Measurements from ENCODE around the gene ADARB2. TPM values are rescaled to one million over a fixed set of nuclear protein-coding genes. Genes with fewer than 3 reads are reported as not detected.

Gene ADARB2
- total RNA-seq, 1 donor from 2014 or later: 0.08 TPM

DNA sequence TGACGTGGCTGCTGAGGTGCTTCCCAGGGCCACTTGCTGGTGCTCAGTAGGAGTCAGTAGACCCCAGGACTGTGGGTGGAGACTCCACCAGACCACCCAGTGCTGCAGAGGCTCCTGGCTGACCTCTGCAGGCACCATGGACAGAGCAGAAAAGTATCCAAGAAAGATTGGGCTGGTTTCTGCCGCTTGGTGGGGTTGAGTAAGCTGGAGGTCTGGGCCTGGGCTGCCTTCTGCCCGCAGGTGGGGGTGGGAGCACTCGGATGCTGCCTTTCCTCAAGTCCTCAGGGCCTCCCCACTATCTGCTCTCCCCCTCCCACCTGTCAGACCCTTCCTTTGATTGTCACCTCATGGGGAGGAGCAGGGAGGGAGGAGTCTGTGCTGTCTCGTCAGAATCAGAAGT, 589.5 kb downstream of the ADARB2 start:
- TF ChIP-seq, protein P1, sequence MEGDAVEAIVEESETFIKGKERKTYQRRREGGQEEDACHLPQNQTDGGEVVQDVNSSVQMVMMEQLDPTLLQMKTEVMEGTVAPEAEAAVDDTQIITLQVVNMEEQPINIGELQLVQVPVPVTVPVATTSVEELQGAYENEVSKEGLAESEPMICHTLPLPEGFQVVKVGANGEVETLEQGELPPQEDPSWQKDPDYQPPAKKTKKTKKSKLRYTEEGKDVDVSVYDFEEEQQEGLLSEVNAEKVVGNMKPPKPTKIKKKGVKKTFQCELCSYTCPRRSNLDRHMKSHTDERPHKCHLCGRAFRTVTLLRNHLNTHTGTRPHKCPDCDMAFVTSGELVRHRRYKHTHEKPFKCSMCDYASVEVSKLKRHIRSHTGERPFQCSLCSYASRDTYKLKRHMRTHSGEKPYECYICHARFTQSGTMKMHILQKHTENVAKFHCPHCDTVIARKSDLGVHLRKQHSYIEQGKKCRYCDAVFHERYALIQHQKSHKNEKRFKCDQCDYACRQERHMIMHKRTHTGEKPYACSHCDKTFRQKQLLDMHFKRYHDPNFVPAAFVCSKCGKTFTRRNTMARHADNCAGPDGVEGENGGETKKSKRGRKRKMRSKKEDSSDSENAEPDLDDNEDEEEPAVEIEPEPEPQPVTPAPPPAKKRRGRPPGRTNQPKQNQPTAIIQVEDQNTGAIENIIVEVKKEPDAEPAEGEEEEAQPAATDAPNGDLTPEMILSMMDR (IDR thresholded peaks at IDR 0.05; ENCODE audit: insufficient read depth, low read length, poor library complexity, severe bottlenecking): no peak
- no peak for DNase-seq (ENCODE audit: low read depth)

DNA sequence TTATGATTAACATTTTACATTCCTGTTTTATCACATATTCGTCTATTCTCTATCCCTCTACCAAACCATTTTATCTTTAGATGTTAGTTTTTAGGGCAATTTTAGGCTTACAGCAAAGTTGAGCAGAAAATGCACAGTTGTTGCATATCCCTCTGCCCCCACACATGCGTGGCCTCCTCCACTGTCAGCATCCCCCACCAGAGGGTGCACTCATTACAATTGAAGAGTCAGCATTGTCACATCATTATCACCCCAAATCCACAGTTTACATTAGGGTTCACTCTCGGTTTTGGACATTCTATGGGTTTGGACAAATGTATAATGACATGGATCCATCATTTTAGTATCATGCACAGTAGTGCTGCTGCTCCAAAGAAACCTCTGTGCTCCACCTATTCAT, 594.7 kb downstream of the ADARB2 start:
- Histone ChIP-seq H3K36me3 (ENCODE audit: control insufficient read depth, insufficient read depth, low read length) (no peaks in the 10 kb centered on the region), H3K4me3 (ENCODE audit: low read depth, low read length) (no peak overlapping the region), H3K27me3 (ENCODE audit: control insufficient read depth, insufficient read depth, low read length) (no peaks in the 10 kb centered on the region)
- TF ChIP-seq, protein P1 (IDR thresholded peaks at IDR 0.05; ENCODE audit: insufficient read depth, low read length, poor library complexity, severe bottlenecking): peak; percentile 38
- DNase-seq (ENCODE audit: low read depth): no peak

More for the DNA sequence above, 589.5 kb downstream of the ADARB2 start:
- H3K4me3 ChIP-seq (ENCODE audit: low read depth, low read length): no peak overlapping the region
- H3K27me3 ChIP-seq (ENCODE audit: control insufficient read depth, insufficient read depth, low read length): no peaks in the 10 kb centered on the region
- no peaks in the 10 kb centered on the region for H3K36me3 ChIP-seq (ENCODE audit: control insufficient read depth, insufficient read depth, low read length)

DNA sequence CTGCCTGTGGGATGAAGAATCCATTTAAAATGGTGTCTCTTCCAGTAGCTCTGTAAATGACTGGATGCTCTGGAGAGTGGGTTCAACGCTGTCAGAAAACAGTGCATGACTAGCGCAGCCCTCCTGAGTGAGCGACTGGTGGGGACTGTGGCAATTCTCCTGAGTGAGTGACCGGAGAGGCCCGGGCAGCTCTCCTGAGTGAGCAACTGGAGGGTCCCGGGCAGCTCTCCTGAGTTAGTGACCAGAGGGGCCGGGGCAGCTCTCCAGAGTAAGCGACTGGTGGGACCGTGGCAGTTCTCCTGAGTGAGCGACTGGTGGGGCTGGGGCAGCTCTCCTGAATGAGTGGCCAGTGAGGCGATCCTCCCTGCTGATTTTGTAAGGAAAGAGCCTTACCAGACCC, 595.6 kb downstream of the ADARB2 start:
- DNase-seq (ENCODE audit: low read depth): no peak
- TF ChIP-seq, protein P1 (IDR thresholded peaks at IDR 0.05; ENCODE audit: insufficient read depth, low read length, poor library complexity, severe bottlenecking): no peak
- H3K36me3 ChIP-seq (ENCODE audit: control insufficient read depth, insufficient read depth, low read length): no peaks in the 10 kb centered on the region
- H3K4me3 ChIP-seq (ENCODE audit: low read depth, low read length): no peak overlapping the region
- no peaks in the 10 kb centered on the region for H3K27me3 ChIP-seq (ENCODE audit: control insufficient read depth, insufficient read depth, low read length)

DNA sequence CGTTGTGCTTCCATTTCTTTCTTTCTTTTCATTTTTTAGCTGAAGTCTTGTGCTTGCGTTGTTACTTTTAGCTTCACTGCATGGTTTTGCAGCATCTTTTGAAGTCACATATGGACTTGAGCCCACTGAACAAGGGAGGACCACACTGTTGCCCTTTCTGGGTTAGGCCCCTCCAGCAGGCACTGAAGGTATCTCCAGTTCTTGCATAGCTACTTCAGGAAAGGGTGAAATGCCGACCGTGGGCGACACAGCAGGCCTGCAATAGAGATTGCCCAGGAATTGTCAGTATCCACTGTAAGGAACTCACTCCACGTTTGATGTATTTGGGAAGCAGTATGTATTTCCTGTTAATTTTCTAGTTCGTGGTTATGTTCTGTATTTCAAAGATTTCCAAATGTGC, 596.1 kb downstream of the ADARB2 start:
- no peak for DNase-seq (ENCODE audit: low read depth)

DNA sequence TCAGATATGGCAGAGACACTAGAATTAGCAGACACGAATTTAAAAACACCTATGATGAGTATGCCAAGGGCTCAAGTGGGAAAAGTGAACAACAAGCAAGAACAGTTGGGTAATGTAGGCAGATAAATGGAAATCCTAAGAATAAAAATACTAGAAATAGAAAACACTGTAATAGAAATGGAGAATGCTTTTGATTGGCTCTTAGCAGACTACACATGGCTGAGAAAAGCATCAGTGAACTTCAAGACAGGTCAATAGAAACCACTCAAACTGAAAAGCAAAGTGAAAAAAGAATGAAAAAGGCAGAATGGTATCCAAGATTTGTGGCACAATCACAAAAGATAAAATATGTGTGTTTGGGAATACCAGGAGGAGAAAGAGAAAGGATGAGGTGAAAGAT, 598.8 kb downstream of the ADARB2 start:
- TF ChIP-seq, protein P1 (IDR thresholded peaks at IDR 0.05; ENCODE audit: insufficient read depth, low read length, poor library complexity, severe bottlenecking): no peak
- no peak for DNase-seq (ENCODE audit: low read depth)

More for the DNA sequence above, 596.1 kb downstream of the ADARB2 start:
- no peaks in the 10 kb centered on the region for H3K36me3 ChIP-seq (ENCODE audit: control insufficient read depth, insufficient read depth, low read length)
- H3K4me3 ChIP-seq (ENCODE audit: low read depth, low read length): no peak overlapping the region
- H3K27me3 ChIP-seq (ENCODE audit: control insufficient read depth, insufficient read depth, low read length): no peaks in the 10 kb centered on the region
- TF ChIP-seq, protein P1 (IDR thresholded peaks at IDR 0.05; ENCODE audit: insufficient read depth, low read length, poor library complexity, severe bottlenecking): no peak

DNA sequence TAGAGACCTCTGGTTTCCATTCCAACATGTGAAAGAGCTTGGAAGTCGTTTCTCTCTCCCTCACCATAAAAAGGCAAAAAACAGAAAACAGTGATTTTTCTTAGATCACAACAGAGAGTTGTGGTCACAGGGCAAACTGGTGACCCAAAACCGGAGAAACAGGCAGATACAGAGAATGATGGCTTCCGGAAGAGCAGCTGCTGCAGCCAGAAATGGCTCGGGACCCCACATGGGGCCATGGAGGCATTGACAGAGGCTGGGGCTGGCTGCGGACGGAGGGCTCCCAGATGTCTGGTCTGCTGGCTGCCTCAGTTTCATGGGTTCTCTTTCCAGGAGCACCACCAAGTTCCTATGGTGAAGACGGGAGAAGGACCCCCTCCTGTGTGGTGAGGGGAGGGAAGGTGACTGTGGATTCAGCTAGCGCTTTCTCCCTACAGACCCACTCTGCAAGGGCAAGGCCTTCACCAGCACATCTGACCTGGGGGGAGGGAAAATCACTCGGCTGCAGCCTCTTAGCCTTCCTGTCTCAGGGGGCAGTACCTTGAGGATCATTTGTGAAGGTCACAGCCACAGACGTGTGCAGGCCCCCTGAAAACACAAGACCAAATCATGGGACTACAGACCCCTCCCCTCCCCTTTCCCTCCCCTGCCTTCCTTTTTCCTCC, 599.7 kb downstream of the ADARB2 start:
- TF ChIP-seq, protein P1 (IDR thresholded peaks at IDR 0.05; ENCODE audit: insufficient read depth, low read length, poor library complexity, severe bottlenecking): no peak
- Histone ChIP-seq H3K27me3 (ENCODE audit: control insufficient read depth, insufficient read depth, low read length) (no peaks in the 10 kb centered on the region), H3K4me3 (ENCODE audit: low read depth, low read length) (no peak overlapping the region), H3K36me3 (ENCODE audit: control insufficient read depth, insufficient read depth, low read length) (no peaks in the 10 kb centered on the region)
- DNase-seq (ENCODE audit: low read depth): no peak

More for the DNA sequence above, 598.8 kb downstream of the ADARB2 start:
- Histone ChIP-seq H3K4me3 (ENCODE audit: low read depth, low read length) (no peak overlapping the region), H3K36me3 (ENCODE audit: control insufficient read depth, insufficient read depth, low read length) (no peaks in the 10 kb centered on the region), H3K27me3 (ENCODE audit: control insufficient read depth, insufficient read depth, low read length) (no peaks in the 10 kb centered on the region)

Data from kidney epithelial cell (primary cell).